Lower leg skin (tissue), 3 donors: ENCODE measurements around the gene CABCOCO1.

Experiments used
- POLR2A ChIP-seq, 2 donors: fragments of 450-650 bp; IDR thresholded peaks; one replicate each; pipeline ENCODE4 v1.6.1; 2016 to 2017; ENCODE audit warnings: antibody characterized with exemption in 2 of 2, mild to moderate bottlenecking in 1 of 2, moderate library complexity in 1 of 2
- TF ChIP-seq, protein P1 (sequence below), 3 donors: fragments of 450-650 bp; IDR thresholded peaks; one replicate each; pipeline ENCODE4 v1.5.1; 2016; ENCODE audit warnings: antibody characterized with exemption in 3 of 3, mild to moderate bottlenecking in 3 of 3, moderate library complexity in 2 of 3

DNA sequence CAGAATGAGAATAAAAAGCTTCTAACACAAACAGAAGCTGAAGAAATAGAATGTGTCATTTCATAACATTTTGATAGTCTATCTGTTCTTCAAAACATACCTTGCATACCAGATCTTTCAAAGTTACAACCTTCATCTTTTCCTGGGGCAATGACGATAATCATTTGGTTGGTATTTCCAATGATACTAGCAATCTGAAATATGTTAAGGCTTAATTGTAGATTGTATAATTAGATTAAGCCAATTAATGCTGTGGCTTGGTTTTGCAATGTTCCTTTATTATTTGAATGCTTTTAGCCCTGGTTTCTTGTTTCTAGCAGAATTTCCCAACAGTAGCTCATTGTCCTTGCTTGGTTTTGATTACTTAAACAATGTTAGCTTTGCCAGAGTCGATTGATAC is 84.6 kb downstream of the CABCOCO1 start:
- TF ChIP-seq, protein P1, sequence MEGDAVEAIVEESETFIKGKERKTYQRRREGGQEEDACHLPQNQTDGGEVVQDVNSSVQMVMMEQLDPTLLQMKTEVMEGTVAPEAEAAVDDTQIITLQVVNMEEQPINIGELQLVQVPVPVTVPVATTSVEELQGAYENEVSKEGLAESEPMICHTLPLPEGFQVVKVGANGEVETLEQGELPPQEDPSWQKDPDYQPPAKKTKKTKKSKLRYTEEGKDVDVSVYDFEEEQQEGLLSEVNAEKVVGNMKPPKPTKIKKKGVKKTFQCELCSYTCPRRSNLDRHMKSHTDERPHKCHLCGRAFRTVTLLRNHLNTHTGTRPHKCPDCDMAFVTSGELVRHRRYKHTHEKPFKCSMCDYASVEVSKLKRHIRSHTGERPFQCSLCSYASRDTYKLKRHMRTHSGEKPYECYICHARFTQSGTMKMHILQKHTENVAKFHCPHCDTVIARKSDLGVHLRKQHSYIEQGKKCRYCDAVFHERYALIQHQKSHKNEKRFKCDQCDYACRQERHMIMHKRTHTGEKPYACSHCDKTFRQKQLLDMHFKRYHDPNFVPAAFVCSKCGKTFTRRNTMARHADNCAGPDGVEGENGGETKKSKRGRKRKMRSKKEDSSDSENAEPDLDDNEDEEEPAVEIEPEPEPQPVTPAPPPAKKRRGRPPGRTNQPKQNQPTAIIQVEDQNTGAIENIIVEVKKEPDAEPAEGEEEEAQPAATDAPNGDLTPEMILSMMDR (IDR thresholded peaks at IDR 0.05), result no peak
- no peak for TF ChIP-seq POLR2A (IDR thresholded peaks at IDR 0.05)
